GM18907 (cell line): Measurements from ENCODE around the gene PLPP7.
"Not testable (repeated sequence)": the region's sequence is repeated elsewhere in the genome, so short reads cannot be mapped to it uniquely, and the experiment has no call there.

ENCODE experiments used
- ATAC-seq: cut with Tn5 transposase; IDR thresholded peaks from one replicate; pipeline ENCODE4 v1.9.1; 2021; ENCODE audit warnings: mild to moderate bottlenecking, moderate library complexity; ENCODE audit not compliant: unreplicated experiment

PLPP7 gene

DNA sequence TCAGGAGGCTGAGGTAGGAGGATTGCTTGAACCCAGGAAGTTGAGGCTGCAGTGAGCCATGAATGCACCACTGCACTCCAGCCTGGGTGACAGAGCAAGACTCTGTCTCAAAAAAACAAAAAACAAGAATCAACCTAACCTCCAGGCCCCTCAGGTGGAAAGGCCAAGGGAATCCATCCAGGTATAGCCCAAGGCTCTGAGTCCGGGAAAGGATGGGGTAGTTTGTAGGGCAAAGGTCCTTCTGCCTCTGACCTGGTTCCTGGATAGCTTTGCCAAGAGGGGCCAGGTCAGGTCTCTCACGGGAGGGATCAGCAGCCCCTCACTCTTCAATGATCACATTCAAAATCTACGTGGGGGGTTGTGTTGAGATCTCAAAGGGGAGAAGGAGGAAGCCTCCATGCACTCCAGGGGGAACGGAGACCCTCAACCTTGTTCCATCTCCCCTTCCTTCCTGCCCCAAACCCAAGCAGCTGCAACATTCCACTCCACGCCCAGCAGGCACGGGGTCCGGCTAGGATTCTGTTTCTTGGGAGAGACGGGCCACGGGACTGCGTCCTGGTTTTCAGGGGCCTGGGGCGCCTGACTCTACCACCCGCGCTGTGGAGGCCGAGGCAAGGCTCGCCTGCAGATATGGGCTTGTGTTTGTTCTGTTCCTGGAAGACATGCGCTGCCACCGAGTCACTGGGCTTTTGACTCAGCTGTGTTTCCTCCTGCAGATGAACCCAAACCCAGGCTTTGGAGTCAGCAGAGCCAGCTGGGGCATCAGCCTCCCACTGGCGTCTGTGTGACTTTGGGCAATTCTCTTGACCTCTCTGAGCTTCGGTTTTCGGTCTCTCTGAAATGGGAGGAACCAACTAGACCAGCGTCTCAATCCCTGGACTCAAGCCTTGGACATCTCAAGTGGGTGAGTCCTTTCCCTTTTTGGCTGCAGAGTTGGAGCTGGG, 35.5 kb downstream of the PLPP7 start:
- ATAC-seq: no peak

DNA sequence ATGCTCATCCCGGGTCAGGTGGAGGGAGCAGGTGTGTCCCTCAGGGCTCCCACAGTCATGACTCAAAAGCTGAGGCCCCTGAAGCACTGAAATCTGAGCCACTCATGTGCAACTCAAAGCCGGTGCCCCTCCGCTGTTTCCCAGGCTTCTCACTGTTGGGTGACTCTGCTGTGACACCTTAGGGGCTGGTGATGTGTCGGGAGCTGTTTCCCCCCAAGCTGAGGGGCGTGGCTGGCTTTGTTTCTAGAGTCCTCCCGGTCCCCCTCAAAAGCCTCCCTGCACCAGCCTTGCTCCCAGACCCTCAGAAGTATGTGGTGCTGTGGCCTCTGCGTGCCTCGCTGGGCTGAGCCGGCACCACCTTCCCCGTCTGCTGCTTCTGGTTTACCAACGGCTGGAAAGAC, 39.7 kb downstream of the PLPP7 start:
- ATAC-seq: no peak

DNA sequence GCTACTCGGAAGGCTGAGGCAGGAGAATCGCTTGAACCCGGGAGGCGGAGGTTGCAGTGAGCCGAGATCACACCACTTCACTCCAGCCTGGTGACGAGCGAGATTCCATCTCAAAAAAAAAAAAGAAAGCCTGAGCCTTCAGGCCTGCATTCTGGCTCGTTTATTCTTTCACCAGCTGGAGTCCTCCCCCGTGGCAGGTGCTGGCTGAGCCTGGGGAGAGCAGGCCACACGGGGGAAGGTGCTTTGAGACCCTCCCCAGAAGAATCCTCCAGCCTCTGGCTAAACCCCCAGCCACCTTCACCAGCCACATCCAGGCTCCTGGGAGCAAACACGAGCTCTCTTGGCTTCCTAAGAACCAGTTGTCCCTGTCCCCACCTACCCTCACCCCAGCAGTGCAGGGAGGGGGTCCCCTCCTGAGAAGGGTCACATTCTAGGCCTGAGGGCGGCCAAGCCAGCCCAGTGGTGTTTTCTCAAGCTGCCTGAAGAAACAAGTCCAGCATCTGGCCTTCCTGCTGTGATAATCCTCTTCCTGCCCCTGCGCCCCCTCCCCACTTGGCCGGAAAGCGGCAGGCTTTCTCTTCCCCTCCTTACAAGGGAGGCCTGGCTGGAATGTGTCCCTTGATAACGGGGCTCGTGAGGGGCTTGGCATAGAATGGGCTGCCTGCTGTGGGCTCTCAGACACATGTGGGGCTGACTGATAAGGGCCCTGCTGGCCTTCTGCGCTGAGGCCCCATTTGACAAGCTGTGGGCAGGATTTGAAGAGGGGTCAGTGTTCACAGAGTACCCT, 41.5 kb downstream of the PLPP7 start:
- ATAC-seq: no peak

DNA sequence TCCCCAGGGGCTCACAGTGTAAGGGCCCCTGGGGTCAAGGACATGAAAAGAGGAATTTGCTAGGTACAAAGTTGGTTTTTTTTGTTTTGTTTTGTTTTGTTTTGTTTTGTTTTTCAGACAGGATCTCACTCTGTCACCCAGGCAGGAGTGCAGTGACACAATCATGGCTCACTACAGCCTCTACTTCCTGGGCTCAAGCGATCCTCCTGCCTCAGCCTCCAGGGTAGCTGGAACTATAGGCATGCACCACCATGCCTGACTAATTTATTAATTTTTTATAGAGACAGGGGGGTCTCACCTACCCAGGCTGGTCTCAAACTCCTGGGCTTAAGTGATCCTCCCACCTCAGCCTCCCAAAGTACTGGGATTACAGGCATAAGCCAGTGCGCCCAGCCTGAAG, 42.5 kb downstream of the PLPP7 start:
- ATAC-seq: not testable (repeated sequence)

DNA sequence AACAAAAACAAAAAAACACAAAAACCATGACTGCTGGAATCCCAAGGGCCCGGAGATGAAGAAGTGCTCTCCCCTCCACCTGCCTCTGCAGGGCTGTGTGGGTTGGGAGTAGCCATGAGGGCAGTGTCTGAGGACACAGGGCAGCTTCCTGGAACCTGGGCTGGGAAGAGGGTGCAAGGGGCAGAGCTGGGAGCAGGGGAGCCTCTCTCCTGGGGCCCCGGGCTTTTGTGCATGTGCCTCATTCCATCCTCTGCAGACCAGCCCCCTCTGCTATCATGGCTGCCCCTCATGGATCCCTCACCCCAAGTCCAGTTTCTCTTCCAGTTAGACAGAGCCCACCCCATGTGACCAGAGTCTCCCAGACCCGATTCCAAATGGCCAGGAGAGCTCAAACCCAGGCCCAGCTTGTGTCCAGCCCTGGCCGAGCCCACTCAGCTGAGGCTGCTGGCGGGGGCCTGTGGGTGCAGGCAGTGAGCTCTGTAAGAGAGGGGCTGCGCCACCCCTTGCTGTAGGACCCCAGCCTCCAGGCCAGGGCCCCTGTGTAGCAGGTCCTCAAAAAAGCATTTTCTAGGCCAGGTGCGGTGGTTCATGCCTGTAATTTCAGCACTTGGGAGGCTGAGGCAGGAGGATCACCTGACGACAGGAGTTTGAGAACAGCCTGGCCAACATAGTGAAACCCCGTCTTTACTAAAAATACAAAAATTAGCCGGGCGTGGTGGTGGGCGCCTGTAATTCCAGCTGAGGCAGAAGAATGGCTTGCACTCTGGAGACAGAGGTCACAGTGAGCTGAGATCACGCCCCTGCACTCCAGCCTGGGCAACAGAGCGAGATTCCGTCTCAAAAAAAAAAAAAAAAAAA, 44.5 kb downstream of the PLPP7 start:
- no peak for ATAC-seq

DNA sequence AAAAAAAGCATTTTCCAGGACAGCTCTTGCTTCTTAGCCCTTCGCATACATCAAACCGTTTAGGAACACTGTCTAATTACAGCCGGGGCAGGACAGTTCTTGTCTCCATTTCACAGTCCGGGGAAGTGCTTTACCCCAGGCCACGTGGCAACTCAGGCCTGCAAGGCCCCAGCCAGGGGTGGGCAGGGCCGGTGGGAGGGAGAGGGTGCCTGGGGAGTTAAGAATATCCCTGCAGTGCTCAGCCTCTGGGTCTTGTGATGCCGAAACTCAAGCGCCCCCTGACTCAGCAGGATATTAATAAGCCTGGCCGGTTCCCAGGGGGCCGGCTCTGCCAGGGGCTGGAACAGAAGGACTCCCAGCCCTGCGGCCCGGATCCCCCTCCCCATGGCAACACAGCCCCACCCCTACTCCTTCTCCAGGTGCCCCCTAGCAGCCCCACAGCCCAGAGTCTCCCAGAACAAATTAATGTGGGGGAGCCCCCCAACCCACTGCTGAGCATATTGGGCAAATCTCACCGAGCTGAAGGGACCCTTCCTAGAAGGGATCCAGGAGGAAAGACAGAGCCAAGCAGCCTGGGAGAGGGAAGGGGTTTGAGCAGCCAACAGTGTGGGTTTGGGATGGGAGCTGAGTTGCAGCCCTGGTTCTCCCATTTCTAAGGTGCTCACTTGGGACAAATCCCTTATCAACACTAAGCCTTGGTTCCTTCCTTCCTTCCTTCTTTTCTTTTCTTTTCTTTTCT, 45.3 kb downstream of the PLPP7 start:
- no peak for ATAC-seq

GRCh38 chr9:131335368-131335755, 45.8 kb downstream of the PLPP7 start:
- no peak for ATAC-seq

GRCh38 chr9:131337131-131337848, 47.8 kb downstream of the PLPP7 start:
- ATAC-seq: no peak

- not testable (repeated sequence) for ATAC-seq
Measured at GRCh38 chr9:131339212-131339611, 49.7 kb downstream of the PLPP7 start.

GRCh38 chr9:131344931-131345535, 55.5 kb downstream of the PLPP7 start:
- not testable (repeated sequence) for ATAC-seq

- no peak for ATAC-seq
Measured at GRCh38 chr9:131346559-131346958, 57.0 kb downstream of the PLPP7 start.

GRCh38 chr9:131347376-131348020, 58.0 kb downstream of the PLPP7 start:
- ATAC-seq: no peak

GRCh38 chr9:131348631-131349521, 59.4 kb downstream of the PLPP7 start:
- ATAC-seq: no peak

- no peak for ATAC-seq
Measured at GRCh38 chr9:131349522-131349880, 60.0 kb downstream of the PLPP7 start.

DNA sequence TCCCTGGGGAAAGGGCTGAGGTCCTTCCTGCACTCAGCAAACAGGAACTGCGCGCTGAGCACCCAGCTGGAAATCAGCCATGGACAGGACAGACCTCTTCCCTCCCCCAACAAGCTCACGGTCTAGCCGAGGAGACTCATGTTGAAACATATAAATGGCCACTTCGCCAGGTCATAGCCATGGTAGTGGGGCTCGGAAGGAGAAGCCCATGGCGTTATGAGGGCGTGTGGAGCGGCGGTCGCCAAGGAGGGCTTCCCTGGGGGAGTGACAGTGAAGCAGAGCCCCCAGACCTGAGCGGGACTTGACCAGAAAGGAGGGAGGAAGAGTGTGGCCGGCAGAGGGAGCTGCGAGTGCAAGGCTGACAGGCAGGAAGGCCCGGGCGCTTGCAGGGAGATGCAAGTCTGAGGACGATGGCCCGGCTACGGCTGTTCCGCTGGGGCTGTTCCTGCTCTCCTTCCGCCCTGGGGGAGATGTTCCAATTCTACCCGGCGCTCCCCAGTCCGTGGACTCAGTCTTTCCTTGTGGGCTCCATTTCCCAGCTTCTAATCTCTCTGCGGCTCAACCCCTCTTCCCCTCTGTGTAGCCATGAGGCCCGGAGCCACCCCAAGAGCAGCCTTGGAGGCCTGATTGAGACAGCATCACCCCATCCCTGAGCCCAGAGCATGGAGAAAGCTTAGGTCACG, 60.5 kb downstream of the PLPP7 start:
- no peak for ATAC-seq

DNA sequence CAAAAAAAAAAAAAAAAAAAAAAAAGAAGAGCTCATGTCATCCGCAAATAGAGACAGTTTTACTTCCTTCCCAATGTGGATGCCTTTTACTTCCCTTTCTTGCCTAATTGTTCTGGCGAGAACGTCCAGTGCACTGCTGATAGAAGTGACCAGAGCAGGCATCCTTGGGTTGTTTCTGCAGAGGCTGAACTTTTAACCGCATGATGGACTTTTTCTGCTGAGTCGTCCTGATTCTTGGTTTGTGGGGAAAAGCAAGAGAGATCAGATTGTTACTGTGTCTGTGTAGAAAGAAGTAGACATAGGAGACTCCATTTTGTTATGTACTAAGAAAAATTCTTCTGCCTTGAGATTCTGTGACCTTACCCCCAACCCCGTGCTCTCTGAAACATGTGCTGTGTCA, 67.0 kb downstream of the PLPP7 start:
- not testable (repeated sequence) for ATAC-seq

GRCh38 chr9:131358556-131358955, 69.0 kb downstream of the PLPP7 start:
- ATAC-seq: no peak
